Measurements from ENCODE around the gene GRB10.

The GRB10 gene

GRCh38 chr7:50721160-50721559, 61.5 kb downstream of the GRB10 start:
- Histone ChIP-seq H3K27ac (ENCODE audit: low read length) (no peak overlapping the region), H3K9me3 (ENCODE audit: control insufficient read depth in 2 of 2, low read length in 2 of 2) (no peaks in the 10 kb centered on the region), H3K27me3 (ENCODE audit: control insufficient read depth in 1 of 2, insufficient read depth in 2 of 2, low read length in 2 of 2) (no peaks in the 10 kb centered on the region), H3K4me1 (ENCODE audit: control insufficient read depth, insufficient read depth, low read length) (peaks cover 20% of the 10 kb centered on the region), H3K36me3 (ENCODE audit: control insufficient read depth in 2 of 2, insufficient read depth in 2 of 2, low read length in 2 of 2) (peaks cover 3 to 4% of the 10 kb centered on the region in 2 donors), H3K9ac (ENCODE audit: low read length in 2 of 2) (no peak overlapping the region), H3K4me3 (ENCODE audit: low read length in 2 of 2) (peak overlapping the region in 1 of 2 donors; percentile 15)

- Histone ChIP-seq H3K36me3 (ENCODE audit: control insufficient read depth in 2 of 2, insufficient read depth in 2 of 2, low read length in 2 of 2) (peaks cover 3 to 4% of the 10 kb centered on the region in 2 donors), H3K9me3 (ENCODE audit: control insufficient read depth in 2 of 2, low read length in 2 of 2) (no peaks in the 10 kb centered on the region), H3K27me3 (ENCODE audit: control insufficient read depth in 1 of 2, insufficient read depth in 2 of 2, low read length in 2 of 2) (no peaks in the 10 kb centered on the region), H3K4me3 (ENCODE audit: low read length in 2 of 2) (no peak overlapping the region), H3K9ac (ENCODE audit: low read length in 2 of 2) (no peak overlapping the region), H3K4me1 (ENCODE audit: control insufficient read depth, insufficient read depth, low read length) (peaks cover 20% of the 10 kb centered on the region), H3K27ac (ENCODE audit: low read length) (no peak overlapping the region)
Observed at GRCh38 chr7:50720295-50720694, 62.4 kb downstream of the GRB10 start.

GRCh38 chr7:50718876-50719275, 63.8 kb downstream of the GRB10 start:
- Histone ChIP-seq H3K4me3 (ENCODE audit: low read length in 2 of 2) (no peak overlapping the region), H3K9me3 (ENCODE audit: control insufficient read depth in 2 of 2, low read length in 2 of 2) (no peaks in the 10 kb centered on the region), H3K27me3 (ENCODE audit: control insufficient read depth in 1 of 2, insufficient read depth in 2 of 2, low read length in 2 of 2) (no peaks in the 10 kb centered on the region), H3K4me1 (ENCODE audit: control insufficient read depth, insufficient read depth, low read length) (peaks cover 20% of the 10 kb centered on the region), H3K36me3 (ENCODE audit: control insufficient read depth in 2 of 2, insufficient read depth in 2 of 2, low read length in 2 of 2) (peaks cover 0 to 3% of the 10 kb centered on the region in 2 donors), H3K9ac (ENCODE audit: low read length in 2 of 2) (no peak overlapping the region), H3K27ac (ENCODE audit: low read length) (no peak overlapping the region)

- Histone ChIP-seq H3K27ac (ENCODE audit: low read length) (no peak overlapping the region), H3K4me1 (ENCODE audit: control insufficient read depth, insufficient read depth, low read length) (peaks cover 23% of the 10 kb centered on the region), H3K9me3 (ENCODE audit: control insufficient read depth in 2 of 2, low read length in 2 of 2) (no peaks in the 10 kb centered on the region), H3K36me3 (ENCODE audit: control insufficient read depth in 2 of 2, insufficient read depth in 2 of 2, low read length in 2 of 2) (no peaks in the 10 kb centered on the region), H3K9ac (ENCODE audit: low read length in 2 of 2) (no peak overlapping the region), H3K4me3 (ENCODE audit: low read length in 2 of 2) (no peak overlapping the region), H3K27me3 (ENCODE audit: control insufficient read depth in 1 of 2, insufficient read depth in 2 of 2, low read length in 2 of 2) (no peaks in the 10 kb centered on the region)
Observed at GRCh38 chr7:50718311-50718710, 64.4 kb downstream of the GRB10 start.

GRCh38 chr7:50717181-50717580, 65.5 kb downstream of the GRB10 start:
- no peak overlapping the region for H3K9ac ChIP-seq (ENCODE audit: low read length in 2 of 2)
- no peaks in the 10 kb centered on the region for H3K36me3 ChIP-seq (ENCODE audit: control insufficient read depth in 2 of 2, insufficient read depth in 2 of 2, low read length in 2 of 2)
- H3K9me3 ChIP-seq (ENCODE audit: control insufficient read depth in 2 of 2, low read length in 2 of 2), result no peaks in the 10 kb centered on the region
- H3K4me3 ChIP-seq (ENCODE audit: low read length in 2 of 2), result no peak overlapping the region
- H3K27ac ChIP-seq (ENCODE audit: low read length), result no peak overlapping the region
- peaks cover 31% of the 10 kb centered on the region for H3K4me1 ChIP-seq (ENCODE audit: control insufficient read depth, insufficient read depth, low read length)
- no peaks in the 10 kb centered on the region for H3K27me3 ChIP-seq (ENCODE audit: control insufficient read depth in 1 of 2, insufficient read depth in 2 of 2, low read length in 2 of 2)

GRCh38 chr7:50714857-50715256, 67.8 kb downstream of the GRB10 start:
- H3K4me1 ChIP-seq (ENCODE audit: control insufficient read depth, insufficient read depth, low read length), result peaks cover 37% of the 10 kb centered on the region
- H3K27me3 ChIP-seq (ENCODE audit: control insufficient read depth in 1 of 2, insufficient read depth in 2 of 2, low read length in 2 of 2), result no peaks in the 10 kb centered on the region

GRCh38 chr7:50713123-50713965, 69.4 kb downstream of the GRB10 start:
- Histone ChIP-seq H3K27ac (ENCODE audit: low read length) (peak overlapping the region; percentile 24), H3K9me3 (ENCODE audit: control insufficient read depth in 2 of 2, low read length in 2 of 2) (no peaks in the 10 kb centered on the region), H3K4me3 (ENCODE audit: low read length in 2 of 2) (no peak overlapping the region), H3K9ac (ENCODE audit: low read length in 2 of 2) (no peak overlapping the region), H3K27me3 (ENCODE audit: control insufficient read depth in 1 of 2, insufficient read depth in 2 of 2, low read length in 2 of 2) (no peaks in the 10 kb centered on the region), H3K4me1 (ENCODE audit: control insufficient read depth, insufficient read depth, low read length) (peaks cover 42% of the 10 kb centered on the region), H3K36me3 (ENCODE audit: control insufficient read depth in 2 of 2, insufficient read depth in 2 of 2, low read length in 2 of 2) (no peaks in the 10 kb centered on the region)

More at GRCh38 chr7:50714857-50715256, 67.8 kb downstream of the GRB10 start:
- no peak overlapping the region for H3K27ac ChIP-seq (ENCODE audit: low read length)
- H3K4me3 ChIP-seq (ENCODE audit: low read length in 2 of 2), result no peak overlapping the region
- no peaks in the 10 kb centered on the region for H3K36me3 ChIP-seq (ENCODE audit: control insufficient read depth in 2 of 2, insufficient read depth in 2 of 2, low read length in 2 of 2)
- no peak overlapping the region for H3K9ac ChIP-seq (ENCODE audit: low read length in 2 of 2)
- H3K9me3 ChIP-seq (ENCODE audit: control insufficient read depth in 2 of 2, low read length in 2 of 2), result no peaks in the 10 kb centered on the region

GRCh38 chr7:50712252-50713122, 70.2 kb downstream of the GRB10 start:
- peak overlapping the region; percentile 24 for H3K27ac ChIP-seq (ENCODE audit: low read length)
- H3K9ac ChIP-seq (ENCODE audit: low read length in 2 of 2), result no peak overlapping the region
- no peak overlapping the region for H3K4me3 ChIP-seq (ENCODE audit: low read length in 2 of 2)

DNA sequence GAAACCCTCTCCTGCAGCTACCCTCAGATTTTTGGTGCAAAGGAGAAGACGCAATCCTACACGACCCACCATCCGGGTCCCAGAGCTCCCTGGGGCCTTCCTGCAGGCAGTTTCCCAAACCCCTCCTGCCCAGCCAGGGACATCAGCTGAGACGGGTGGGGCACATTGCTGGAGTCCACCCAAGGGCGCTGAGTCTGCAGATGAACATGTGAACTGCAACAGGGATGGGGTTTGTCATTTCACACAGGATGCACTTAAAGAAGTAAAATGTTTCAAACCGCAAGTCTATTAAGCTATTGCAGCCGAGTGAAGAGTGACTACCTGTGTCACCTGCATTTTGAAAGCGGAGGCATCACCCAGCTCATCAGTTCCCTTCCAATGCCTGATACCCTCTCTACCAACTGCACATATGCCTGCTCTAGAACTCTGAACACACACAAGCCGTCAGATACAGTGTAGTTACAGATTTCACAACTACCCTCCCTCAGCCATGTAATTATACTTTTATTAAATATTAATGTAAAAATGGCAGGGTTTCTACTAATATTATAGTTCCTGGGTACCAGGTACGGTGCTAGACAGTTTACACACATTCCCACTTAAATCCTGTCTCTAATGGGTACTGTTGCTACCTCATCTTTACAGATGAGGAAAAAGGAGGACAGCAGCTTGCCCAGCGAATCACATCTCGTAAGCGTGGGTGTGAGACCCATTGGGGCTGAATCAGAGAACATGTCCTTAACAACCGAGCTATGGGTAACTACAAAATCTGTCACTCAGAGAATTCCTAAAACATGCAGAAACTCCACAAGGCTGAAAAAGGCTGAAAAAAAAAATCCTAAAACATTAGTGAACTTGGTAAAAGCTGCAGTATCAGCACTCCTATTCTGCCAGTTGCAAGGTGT, 71.2 kb downstream of the GRB10 start:
- peaks cover 53% of the 10 kb centered on the region for H3K4me1 ChIP-seq (ENCODE audit: control insufficient read depth, insufficient read depth, low read length)
- H3K4me3 ChIP-seq (ENCODE audit: low read length in 2 of 2), result peak overlapping the region in 1 of 2 donors; percentile 36
- H3K9ac ChIP-seq (ENCODE audit: low read length in 2 of 2), result no peak overlapping the region
- no peak overlapping the region for H3K27ac ChIP-seq (ENCODE audit: low read length)
- no peaks in the 10 kb centered on the region for H3K9me3 ChIP-seq (ENCODE audit: control insufficient read depth in 2 of 2, low read length in 2 of 2)
- no peaks in the 10 kb centered on the region for H3K36me3 ChIP-seq (ENCODE audit: control insufficient read depth in 2 of 2, insufficient read depth in 2 of 2, low read length in 2 of 2)
- H3K27me3 ChIP-seq (ENCODE audit: control insufficient read depth in 1 of 2, insufficient read depth in 2 of 2, low read length in 2 of 2), result no peaks in the 10 kb centered on the region

More at GRCh38 chr7:50712252-50713122, 70.2 kb downstream of the GRB10 start:
- H3K4me1 ChIP-seq (ENCODE audit: control insufficient read depth, insufficient read depth, low read length), result peaks cover 44% of the 10 kb centered on the region
- no peaks in the 10 kb centered on the region for H3K36me3 ChIP-seq (ENCODE audit: control insufficient read depth in 2 of 2, insufficient read depth in 2 of 2, low read length in 2 of 2)
- no peaks in the 10 kb centered on the region for H3K27me3 ChIP-seq (ENCODE audit: control insufficient read depth in 1 of 2, insufficient read depth in 2 of 2, low read length in 2 of 2)
- no peaks in the 10 kb centered on the region for H3K9me3 ChIP-seq (ENCODE audit: control insufficient read depth in 2 of 2, low read length in 2 of 2)

All from stomach smooth muscle (tissue), 2 donors.